C1 segment of cervical spinal cord (tissue), 14 donors: ENCODE data around the gene HBM.
"Not testable (repeated sequence)": the region's sequence is repeated elsewhere in the genome, so short reads cannot be mapped to it uniquely, and the experiment has no call there.

ENCODE experiments used
- DNase-seq, 14 donors: peaks; one replicate each; lab custom pipeline; 2025; lab: John Stamatoyannopoulos, UW

The HBM gene

DNA sequence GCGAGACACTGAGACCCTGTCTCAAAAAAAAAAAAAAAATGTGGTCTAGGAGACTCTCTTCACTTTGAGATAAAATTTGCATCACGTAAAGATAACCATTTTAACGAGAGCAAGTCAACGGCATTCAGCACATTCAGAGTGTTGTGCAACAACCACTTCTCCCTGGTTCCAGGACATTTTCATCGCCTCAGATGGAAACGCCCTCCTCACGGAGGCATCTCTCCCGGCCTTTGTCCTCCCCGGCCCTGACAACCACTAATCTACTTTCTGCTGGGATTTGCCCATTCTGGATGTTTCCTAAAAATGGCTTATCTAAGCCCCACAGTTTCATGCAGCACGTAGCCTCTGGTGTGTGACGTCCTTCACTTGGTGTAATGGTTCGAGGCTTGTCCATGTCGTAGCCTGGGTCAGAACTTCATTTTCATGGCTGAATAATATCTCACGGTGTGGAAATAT lies 21.0 kb upstream of the HBM start:
- DNase-seq = no peak

DNA sequence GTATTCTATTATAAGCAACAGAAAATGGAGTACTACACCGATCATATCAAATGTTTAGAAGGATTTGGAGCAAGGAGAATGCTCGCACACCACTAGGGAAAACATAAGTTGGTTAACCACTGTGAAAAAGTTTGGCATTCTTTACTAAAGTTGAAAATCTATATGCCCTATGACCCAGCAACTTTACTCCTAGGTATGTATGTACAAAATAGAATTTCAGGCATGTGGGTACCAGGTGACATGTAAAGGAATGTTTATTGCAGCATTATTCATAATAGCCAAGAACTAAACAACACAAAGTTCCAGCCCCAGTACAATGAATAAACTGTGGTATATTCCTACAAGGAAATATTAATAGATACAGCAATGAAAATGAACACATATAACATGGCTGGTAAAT lies 19.1 kb upstream of the HBM start:
- DNase-seq = no peak

DNA sequence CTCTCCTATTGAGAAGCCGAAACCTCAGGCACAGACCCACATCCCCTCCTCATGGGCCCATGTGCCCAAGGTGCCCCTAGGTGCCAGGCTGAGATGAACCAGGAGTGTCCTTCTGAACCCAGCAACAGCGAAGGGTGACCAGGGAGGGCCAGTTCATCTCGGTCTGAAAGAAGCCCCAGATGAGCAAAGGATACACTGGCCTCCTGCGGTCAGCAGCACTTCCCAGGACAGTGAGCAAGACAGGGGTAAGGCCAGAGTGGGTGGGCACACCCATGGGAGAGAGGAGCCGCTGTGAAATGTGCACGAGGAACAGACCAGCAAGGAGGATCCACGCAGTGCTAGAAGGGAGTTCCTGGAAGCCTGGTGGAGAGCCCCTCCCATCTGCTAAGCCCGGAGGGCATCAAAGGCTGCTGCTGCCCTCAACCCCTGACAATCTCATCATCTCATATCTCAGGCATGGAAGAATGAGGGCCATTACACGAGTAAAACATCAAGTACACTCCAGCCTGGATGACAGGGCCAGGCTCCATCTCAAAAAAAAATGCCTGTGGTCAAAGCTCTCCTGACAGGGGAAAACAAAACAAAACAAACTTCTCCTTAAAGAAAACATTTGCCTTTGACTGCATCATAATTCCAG lies 16.6 kb upstream of the HBM start:
- DNase-seq = no peak

DNA sequence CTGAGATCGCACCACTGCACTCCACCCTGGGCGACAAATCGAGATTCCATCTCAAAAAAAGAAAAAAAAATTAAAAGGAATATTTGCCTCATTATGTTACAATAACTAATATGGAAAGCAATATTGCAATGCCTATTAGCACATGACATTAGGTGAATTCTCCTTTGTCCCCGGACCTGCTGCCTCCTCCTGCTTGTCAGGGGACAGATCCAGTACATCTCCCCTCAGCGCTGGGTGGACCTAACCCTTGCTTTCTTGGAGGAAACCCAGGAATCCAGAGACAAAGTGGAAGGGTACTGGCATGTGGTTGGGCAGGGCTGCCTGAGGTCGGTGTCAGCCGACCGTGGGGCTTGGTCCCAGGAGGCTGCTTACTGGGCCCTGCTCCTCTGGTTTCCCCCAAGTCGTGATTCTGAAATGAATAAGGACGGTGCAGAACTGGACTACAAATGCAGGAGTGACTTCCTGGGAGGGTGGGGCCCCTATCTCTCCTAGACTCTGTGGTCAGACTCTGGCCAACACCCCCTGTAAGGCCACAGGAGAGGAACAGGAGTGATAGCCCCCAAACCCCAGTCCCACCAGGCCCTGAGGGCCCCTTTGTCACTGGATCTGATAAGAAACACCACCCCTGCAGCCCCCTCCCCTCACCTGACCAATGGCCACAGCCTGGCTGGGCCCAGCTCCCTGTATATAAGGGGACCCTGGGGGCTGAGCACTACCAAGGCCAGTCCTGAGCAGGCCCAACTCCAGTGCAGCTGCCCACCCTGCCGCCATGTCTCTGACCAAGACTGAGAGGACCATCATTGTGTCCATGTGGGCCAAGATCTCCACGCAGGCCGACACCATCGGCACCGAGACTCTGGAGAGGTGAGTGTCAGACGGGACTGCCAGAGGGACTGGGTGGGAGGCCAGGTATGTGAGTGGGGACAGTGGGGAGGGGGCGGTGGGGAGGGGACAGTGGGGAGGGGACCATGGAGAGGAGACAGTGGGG lies 13.3 kb upstream of the HBM start, which contains the start of gene HBZ:
HBZ (plus strand) TSS at position 504 of the 988 bp plus-strand sequence; CDS start at position 770, 266 bp downstream.
- DNase-seq = no peak

DNA sequence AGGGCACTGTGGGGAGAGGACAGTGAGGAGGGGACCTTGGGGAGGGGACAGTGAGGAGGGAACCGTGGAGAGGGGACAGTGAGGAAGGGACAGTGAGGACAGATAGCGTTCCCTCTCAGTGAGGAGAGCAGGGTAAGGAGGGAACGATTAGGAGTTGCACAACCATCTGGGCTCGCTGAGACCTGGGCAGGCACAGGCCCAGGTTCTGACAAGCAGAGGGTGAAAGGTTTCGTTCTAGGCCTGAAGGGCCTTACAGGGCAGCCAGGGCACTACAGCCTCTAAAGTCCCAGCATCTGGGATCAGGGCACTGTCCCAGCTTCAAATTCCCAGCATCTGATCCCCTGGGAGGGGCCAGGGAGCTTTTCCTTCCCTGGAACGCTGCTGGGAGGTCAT lies 12.7 kb upstream of the HBM start:
- DNase-seq = not testable (repeated sequence)

DNA sequence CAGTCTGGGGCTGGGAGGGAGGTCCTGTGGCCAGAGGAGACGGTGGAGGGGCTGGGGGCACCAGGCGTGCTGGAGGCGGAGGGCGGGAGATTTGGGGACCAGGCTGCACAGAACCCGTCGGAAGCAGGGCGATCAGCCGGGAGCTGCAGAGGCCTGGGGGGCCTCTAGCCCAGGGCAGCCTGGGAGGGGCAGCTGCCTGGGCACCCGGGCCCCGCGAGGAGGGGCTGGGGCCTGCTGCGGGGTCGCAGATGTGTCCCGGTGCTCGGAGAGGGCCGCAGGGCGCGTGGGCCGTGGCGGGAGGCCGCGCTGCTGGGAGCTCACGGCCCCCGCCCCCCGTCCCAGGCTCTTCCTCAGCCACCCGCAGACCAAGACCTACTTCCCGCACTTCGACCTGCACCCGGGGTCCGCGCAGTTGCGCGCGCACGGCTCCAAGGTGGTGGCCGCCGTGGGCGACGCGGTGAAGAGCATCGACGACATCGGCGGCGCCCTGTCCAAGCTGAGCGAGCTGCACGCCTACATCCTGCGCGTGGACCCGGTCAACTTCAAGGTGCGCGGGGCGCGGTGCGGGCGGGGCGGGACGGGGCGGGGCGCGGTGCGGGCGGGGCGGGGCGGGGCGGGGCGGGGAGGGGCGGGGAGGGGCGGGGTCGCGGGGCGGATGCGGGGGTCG lies 12.1 kb upstream of the HBM start:
- not testable (repeated sequence) for DNase-seq

DNA sequence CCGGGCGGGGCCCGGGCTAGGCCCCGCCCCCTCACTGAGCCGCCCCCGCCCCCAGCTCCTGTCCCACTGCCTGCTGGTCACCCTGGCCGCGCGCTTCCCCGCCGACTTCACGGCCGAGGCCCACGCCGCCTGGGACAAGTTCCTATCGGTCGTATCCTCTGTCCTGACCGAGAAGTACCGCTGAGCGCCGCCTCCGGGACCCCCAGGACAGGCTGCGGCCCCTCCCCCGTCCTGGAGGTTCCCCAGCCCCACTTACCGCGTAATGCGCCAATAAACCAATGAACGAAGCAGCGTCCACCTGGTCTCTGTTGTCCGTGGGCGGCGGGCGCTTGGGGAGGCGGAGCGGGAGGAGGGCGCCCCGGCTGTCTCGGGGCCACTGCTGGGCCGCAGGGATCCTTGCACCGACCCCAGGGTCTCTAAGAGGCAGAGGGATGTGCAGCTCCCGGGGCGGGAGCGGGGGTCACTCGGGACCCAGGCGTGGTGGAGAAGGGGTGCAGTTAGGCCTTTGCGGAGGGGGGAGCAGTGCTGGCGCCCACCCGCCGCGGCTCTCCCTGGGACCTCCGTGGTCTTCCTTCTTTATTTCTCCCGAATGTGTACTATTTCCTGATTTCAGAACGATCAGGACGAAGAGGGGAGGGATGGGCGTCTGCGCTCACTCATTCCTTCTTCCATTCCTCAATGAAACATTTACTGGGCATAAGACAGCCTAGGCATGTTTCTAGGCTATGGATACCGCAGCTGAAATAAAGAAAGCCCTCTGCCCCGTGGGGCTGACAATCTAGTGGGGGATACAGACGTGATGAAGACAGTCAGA lies 11.4 kb upstream of the HBM start:
- DNase-seq = no peak

DNA sequence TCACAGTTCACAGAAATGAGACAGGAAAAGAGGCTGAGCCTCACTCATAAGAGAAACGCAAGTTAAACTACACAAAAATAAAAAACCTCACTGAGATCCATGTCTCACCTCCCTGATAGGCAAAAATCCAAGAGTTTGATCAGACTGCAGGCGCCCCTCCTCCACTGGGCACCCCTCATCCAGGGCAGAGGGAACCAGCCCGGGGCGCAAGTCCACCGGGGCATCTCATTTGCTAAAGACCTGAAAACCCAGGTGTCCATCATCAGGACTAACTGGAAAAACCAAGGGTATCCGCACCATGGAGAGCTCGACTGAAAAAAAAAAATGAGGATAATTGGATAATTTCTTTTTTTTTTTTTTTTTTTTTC lies 10.8 kb upstream of the HBM start:
- no peak for DNase-seq

DNA sequence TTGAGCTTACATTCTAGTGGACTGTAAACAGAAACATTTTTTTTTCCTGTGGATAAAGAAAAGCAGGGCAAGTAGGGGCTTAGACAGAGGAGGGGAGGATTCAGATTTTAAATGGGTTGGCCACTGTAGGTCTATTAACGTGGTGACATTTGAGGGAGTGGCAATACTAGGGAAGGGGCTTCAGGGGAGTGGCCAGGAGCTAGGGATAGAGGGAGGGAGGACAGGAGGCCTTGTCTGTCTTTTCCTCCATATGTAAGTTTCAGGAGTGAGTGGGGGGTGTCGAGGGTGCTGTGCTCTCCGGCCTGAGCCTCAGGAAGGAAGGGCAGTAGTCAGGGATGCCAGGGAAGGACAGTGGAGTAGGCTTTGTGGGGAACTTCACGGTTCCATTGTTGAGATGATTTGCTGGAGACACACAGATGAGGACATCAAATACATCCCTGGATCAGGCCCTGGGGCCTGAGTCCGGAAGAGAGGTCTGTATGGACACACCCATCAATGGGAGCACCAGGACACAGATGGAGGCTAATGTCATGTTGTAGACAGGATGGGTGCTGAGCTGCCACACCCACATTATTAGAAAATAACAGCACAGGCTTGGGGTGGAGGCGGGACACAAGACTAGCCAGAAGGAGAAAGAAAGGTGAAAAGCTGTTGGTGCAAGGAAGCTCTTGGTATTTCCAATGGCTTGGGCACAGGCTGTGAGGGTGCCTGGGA lies 6.5 kb upstream of the HBM start:
- DNase-seq = no peak

DNA sequence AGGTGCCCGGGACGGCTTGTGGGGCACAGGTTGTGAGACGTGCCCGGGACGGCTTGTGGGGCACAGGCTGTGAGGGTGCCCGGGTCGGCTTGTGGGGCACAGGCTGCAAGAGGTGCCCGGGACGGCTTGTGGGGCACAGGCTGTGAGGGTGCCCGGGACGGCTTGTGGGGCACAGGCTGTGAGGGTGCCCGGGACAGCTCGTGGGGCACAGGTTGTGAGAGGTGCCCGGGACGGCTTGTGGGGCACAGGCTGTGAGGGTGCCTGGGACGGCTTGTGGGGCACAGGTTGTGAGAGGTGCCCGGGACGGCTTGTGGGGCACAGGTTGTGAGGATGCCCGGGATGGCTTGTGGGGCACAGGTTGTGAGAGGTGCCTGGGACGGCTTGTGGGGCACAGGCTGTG lies 5.5 kb upstream of the HBM start:
- DNase-seq = not testable (repeated sequence)

DNA sequence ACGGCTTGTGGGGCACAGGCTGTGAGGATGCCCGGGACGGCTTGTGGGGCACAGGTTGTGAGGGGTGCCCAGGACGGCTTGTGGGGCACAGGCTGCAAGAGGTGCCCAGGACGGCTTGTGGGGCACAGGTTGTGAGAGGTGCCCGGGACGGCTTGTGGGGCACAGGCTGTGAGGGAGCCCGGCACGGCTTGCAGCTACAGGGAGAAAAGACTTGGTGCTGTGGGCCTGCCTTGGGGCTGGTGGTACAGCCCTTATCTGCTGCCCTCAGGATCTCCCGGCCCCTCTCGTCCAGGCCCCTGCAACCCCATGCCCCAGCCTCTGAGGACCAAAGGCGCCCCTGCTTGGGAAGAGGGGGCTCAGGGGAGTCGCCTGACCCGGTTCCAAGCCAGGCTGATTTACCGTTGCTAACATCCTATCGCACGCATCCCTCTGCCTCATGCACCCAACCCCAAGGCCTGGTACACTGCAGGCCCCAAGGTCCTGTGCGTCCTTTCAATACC lies 5.0 kb upstream of the HBM start:
- no peak for DNase-seq

DNA sequence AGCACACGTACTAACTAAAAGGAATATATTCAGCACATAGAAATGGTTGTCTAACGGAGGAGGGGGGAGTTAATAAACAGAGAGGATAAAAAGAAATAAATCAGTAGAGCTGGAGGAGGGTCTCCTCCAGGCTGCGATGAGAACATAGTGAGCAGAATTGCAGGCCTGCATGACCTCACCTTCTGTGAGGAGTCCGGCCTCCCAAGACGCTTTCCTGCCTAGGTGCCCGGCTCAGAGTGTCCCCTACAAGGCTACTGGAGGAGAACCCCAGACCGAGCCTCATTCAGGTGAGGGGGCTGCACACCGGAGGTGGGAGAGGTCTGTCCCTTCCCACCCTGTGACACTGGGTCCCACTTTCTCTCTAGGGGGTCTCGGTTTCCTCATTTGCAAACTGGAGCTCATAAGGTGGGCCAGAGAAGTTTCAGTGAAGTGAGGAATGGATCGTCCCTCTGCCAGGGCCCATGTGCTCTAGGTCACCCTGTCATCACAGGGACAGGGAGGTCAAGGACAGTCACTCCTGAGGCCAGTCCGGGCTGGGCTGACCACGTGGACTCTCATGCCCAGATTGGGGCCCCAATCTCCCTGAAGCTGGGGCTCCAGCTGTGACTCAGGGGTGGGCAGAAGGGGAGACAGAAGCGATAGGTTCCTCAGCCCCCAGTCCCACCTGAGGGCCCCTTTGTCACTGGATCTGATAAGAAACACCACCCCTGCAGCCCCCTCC lies 3.3 kb upstream of the HBM start:
- DNase-seq = no peak

DNA sequence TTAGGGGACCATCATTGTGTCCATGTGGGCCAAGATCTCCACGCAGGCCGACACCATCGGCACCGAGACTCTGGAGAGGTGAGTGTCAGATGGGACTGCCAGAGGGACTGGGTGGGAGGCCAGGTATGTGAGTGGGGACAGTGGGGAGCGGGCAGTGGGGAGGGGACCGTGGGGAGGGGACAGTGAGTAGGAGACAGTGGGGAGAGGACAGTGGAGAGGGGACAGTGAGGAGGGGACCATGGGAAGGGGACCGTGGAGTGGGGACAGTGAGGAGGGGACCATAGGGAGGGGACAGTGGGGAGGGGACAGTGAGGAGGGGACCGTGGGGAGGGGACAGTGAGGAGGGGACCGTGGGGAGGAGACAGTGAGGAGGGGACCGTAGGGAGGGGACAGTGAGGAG lies 2.6 kb upstream of the HBM start:
- not testable (repeated sequence) for DNase-seq

DNA sequence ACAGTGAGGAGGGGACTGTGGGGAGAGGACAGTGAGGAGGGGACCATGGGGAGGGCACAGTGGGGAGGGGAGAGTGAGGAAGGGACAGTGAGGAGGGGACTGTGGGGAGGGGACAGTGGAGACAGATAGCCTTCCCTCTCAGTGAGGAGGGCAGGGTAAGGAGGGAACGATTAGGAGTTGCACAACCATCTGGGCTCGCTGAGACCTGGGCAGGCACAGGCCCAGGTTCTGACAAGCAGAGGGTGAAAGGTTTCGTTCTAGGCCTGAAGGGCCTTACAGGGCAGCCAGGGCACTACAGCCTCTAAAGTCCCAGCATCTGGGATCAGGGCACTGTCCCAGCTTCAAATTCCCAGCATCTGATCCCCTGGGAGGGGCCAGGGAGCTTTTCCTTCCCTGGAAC lies 2.1 kb upstream of the HBM start:
- DNase-seq = not testable (repeated sequence)

DNA sequence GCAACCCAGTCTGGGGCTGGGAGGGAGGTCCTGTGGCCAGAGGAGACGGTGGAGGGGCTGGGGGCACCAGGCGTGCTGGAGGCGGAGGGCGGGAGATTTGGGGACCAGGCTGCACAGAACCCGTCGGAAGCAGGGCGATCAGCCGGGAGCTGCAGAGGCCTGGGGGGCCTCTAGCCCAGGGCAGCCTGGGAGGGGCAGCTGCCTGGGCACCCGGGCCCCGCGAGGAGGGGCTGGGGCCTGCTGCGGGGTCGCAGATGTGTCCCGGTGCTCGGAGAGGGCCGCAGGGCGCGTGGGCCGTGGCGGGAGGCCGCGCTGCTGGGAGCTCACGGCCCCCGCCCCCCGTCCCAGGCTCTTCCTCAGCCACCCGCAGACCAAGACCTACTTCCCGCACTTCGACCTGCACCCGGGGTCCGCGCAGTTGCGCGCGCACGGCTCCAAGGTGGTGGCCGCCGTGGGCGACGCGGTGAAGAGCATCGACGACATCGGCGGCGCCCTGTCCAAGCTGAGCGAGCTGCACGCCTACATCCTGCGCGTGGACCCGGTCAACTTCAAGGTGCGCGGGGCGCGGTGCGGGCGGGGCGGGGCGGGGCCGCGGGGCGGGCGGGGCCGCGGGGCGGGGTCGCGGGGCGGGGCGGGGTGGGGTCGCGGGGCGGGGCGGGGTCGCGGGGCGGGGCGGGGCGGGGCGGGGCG lies 1.5 kb upstream of the HBM start:
- not testable (repeated sequence) for DNase-seq

DNA sequence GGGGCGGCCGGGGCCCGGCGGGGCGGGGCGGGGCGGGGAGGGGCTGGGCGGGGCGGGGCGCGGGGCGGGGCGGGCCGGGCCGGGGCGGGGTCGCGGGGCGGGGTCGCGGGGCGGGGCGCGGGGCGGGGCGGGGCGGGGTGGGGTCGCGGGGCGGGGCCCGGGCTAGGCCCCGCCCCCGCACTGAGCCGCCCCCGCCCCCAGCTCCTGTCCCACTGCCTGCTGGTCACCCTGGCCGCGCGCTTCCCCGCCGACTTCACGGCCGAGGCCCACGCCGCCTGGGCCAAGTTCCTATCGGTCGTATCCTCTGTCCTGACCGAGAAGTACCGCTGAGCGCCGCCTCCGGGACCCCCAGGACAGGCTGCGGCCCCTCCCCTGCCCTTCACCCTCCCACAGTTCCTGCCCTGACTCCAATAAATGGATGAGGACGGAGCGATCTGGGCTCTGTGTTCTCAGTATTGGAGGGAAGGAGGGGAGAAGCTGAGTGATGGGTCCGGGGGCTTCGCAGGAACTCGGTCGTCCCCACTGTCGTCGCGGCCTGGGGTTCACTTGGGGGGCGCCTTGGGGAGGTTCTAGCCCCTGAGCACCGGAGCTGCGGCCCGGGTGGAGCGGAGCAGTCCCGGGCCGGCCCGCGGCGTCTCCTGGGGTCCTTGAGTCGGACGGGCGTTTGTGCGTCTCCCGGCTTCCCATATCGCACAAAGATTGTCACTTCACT lies 795 bp upstream of the HBM start:
- no peak for DNase-seq

DNA sequence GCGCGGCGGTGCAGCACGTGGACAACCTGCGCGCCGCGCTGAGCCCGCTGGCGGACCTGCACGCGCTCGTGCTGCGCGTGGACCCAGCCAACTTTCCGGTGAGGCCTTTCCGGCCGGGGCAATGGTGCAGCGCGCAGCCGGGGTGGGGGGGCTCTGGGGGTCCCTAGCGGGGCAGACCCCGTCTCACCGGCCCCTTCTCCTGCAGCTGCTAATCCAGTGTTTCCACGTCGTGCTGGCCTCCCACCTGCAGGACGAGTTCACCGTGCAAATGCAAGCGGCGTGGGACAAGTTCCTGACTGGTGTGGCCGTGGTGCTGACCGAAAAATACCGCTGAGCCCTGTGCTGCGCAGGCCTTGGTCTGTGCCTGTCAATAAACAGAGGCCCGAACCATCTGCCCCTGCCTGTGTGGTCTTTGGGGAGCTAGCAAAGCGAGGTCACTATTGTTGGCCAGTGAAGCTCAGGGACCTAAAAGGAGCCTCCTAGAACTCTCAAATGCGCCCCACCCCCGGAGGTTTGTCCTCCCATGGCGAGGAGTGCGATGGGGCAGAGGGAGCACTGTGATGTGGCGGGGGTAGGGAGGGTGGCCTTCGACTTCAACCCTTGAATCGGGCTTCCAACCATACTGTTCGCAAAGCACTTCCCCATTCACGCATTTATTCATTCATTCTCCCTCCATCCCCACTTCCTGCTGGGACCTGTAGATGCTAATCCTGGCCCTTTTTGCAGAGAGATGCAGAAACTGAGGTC lies 770 bp downstream of the HBM start:
- DNase-seq = no peak

DNA sequence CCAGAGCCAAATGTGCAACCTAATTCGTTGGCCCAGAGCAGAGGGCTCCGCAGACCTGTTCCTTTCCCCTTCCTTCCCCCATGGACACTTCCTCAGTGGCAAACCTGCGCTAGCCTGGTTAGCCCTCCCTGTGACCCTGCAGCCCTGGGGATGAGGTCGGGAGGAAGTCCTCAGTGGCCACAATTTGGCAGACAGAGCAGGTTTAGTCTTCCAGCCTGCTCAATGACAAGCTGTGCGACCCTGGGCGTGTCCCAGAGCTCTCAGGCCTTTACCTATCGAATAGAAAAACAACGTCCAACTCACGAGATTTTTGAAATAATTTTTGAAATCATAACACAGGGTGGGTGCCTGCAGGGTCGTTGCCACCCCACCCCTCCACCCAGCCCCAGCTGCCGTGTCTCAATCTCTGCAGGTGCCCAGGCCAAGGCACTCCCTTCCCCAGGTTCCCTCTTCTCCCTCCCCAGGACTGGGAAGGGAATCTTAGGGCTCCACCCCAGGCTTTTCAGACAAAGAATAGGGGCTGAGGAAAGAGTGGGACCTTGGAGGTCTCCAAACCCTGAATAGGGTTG lies 1.4 kb downstream of the HBM start:
- DNase-seq = no peak
